Prostate gland (tissue), 2 donors: ENCODE measurements around the gene XIST. TPM values are rescaled to one million over a fixed set of nuclear protein-coding genes. Genes with fewer than 3 reads are reported as not detected.

Experiments
- DNase-seq: peaks from one replicate; pipeline ENCODE4 v3.0.0-alpha.2; 2019; ENCODE audit warnings: low spot score
- H3K27ac ChIP-seq, 2 donors: fragments of 200-600 bp; sonication (generic); 2 replicates each; pipeline ENCODE4 v1.5.1; 2017 to 2019
- H3K27me3 ChIP-seq: fragments of 200-600 bp; sonication (generic); replicated peaks from 2 replicates; pipeline ENCODE4 v1.5.1; 2019; ENCODE audit not compliant: insufficient read depth
- H3K36me3 ChIP-seq, 2 donors: fragments of 200-600 bp; sonication (generic); 1 replicate in 1 of 2; 2 replicates in 1 of 2; pipeline versions ENCODE4 v1.5.1 to v1.8.1; 2017 to 2019
- H3K4me1 ChIP-seq: fragments of 200-600 bp; sonication (generic); replicated peaks from 2 replicates; pipeline ENCODE4 v1.5.1; 2019
- H3K4me3 ChIP-seq, 2 donors: fragments of 200-600 bp; sonication (generic); 2 replicates each; pipeline ENCODE4 v1.5.1; 2017 to 2019
- H3K9me3 ChIP-seq: fragments of 200-600 bp; sonication (generic); 2 replicates; pipeline ENCODE4 v1.5.1; 2017
- CTCF ChIP-seq, 4 experiments: fragments of 200-600 bp in 2 of 4; fragments of 450-650 bp in 2 of 4; sonication (generic) in 2 of 4; IDR thresholded peaks; 1 replicate in 3 of 4; 2 replicates in 1 of 4; pipeline ENCODE4 v1.5.1; 2016 to 2019; ENCODE audit warnings: antibody characterized with exemption in 4 of 4, mild to moderate bottlenecking in 2 of 4, moderate library complexity in 2 of 4
- POLR2A ChIP-seq: fragments of 450-650 bp; IDR thresholded peaks from one replicate; pipeline ENCODE4 v1.6.1; 2016; ENCODE audit warnings: antibody characterized with exemption, mild to moderate bottlenecking
- POLR2AphosphoS5 ChIP-seq: sonication (generic); formaldehyde crosslinking; IDR thresholded peaks from one replicate; pipeline ENCODE4 v1.6.1; 2017; ENCODE audit warnings: antibody characterized with exemption
- WGBS: methylation state at CpG from one replicate; pipeline ENCODE4 v1.1.5; 2018; 5-methylcytosine and 5-hydroxymethylcytosine counted together
- intact Hi-C: fragments of 100-400 bp; cut with DNase I; formaldehyde crosslinking; loops from one replicate; pipeline ENCODE4 v1.14.2; 2022
- total RNA-seq, 2 donors: library from RNA; depleted of rRNA; stranded (reverse); fragments of >200 nt; gene quantifications; one replicate each; pipeline ENCODE4 v1.1.0, GENCODE V29; 2016

The XIST gene
- total RNA-seq, 2 donors from 2014 or later, result 0.09 to 3.6 TPM

GRCh38 chrX:73849073-73849472 is 3.4 kb downstream of the XIST start:
- no peaks in the 10 kb centered on the region for H3K4me1 ChIP-seq
- 82% methylated on average over 5 of the region's 5 CpGs for WGBS
- intact Hi-C loops, result no loop called here
- no peak overlapping the region for H3K4me3 ChIP-seq
- H3K27ac ChIP-seq, result no peak overlapping the region
- H3K36me3 ChIP-seq, result no peaks in the 10 kb centered on the region
- TF ChIP-seq POLR2AphosphoS5 (no peak), POLR2A (no peak), CTCF (IDR thresholded peaks at IDR 0.05) (no peak)
- no peak for DNase-seq
- H3K9me3 ChIP-seq, result no peaks in the 10 kb centered on the region
- no peaks in the 10 kb centered on the region for H3K27me3 ChIP-seq

- DNase-seq, result no peak
- H3K4me1 ChIP-seq, result no peaks in the 10 kb centered on the region
- no peaks in the 10 kb centered on the region for H3K9me3 ChIP-seq
- TF ChIP-seq POLR2AphosphoS5, result no peak
- TF ChIP-seq POLR2A, result no peak
- TF ChIP-seq CTCF (IDR thresholded peaks at IDR 0.05), result no peak
- 87% methylated on average over 1 of the region's 1 CpG for WGBS
- H3K27me3 ChIP-seq, result no peaks in the 10 kb centered on the region
- intact Hi-C loops, result no loop called here
- no peak overlapping the region for H3K4me3 ChIP-seq
- H3K27ac ChIP-seq, result no peak overlapping the region
- H3K36me3 ChIP-seq, result no peaks in the 10 kb centered on the region
Measured at GRCh38 chrX:73847991-73848390, 4.5 kb downstream of the XIST start.

GRCh38 chrX:73847100-73847499 is 5.4 kb downstream of the XIST start:
- intact Hi-C loops, result no loop called here
- Histone ChIP-seq H3K27ac (no peak overlapping the region), H3K27me3 (no peaks in the 10 kb centered on the region), H3K36me3 (no peaks in the 10 kb centered on the region), H3K9me3 (no peaks in the 10 kb centered on the region), H3K4me3 (no peak overlapping the region), H3K4me1 (no peaks in the 10 kb centered on the region)
- WGBS, result 100% methylated on average over 2 of the region's 2 CpGs
- DNase-seq, result no peak
- TF ChIP-seq POLR2A (no peak), POLR2AphosphoS5 (no peak), CTCF (IDR thresholded peaks at IDR 0.05) (no peak)

- WGBS, result 89% methylated on average over 4 of the region's 4 CpGs
- no peak overlapping the region for H3K27ac ChIP-seq
- TF ChIP-seq POLR2AphosphoS5 (no peak), CTCF (IDR thresholded peaks at IDR 0.05) (no peak), POLR2A (no peak)
Measured at GRCh38 chrX:73842541-73843234, 9.8 kb downstream of the XIST start.

GRCh38 chrX:73841337-73841736 is 11.2 kb downstream of the XIST start:
- H3K27me3 ChIP-seq, result no peaks in the 10 kb centered on the region
- TF ChIP-seq POLR2A (no peak), POLR2AphosphoS5 (no peak)
- no peaks in the 10 kb centered on the region for H3K9me3 ChIP-seq
- no peak for DNase-seq
- H3K36me3 ChIP-seq, result no peaks in the 10 kb centered on the region
- 83% methylated on average over 5 of the region's 5 CpGs for WGBS
- no peaks in the 10 kb centered on the region for H3K4me1 ChIP-seq
- no peak overlapping the region for H3K27ac ChIP-seq
- no peak overlapping the region for H3K4me3 ChIP-seq
- intact Hi-C loops, result no loop called here

More at GRCh38 chrX:73842541-73843234, 9.8 kb downstream of the XIST start:
- no peaks in the 10 kb centered on the region for H3K9me3 ChIP-seq
- no peak for DNase-seq
- no peaks in the 10 kb centered on the region for H3K4me1 ChIP-seq
- H3K36me3 ChIP-seq, result no peaks in the 10 kb centered on the region
- no peak overlapping the region for H3K4me3 ChIP-seq
- H3K27me3 ChIP-seq, result no peaks in the 10 kb centered on the region
- intact Hi-C loops, result no loop called here
